Testis (tissue), 2 donors: ENCODE data around the gene RIMBP3B.
"Not testable (repeated sequence)": the region's sequence is repeated elsewhere in the genome, so short reads cannot be mapped to it uniquely, and the experiment has no call there.

Experiments
- CTCF ChIP-seq, 3 experiments: fragments of 450-650 bp in 2 of 3; fragments of 200-600 bp in 1 of 3; sonication (generic) in 1 of 3; IDR thresholded peaks; one replicate each; pipeline ENCODE4 v1.5.1; 2016 to 2019; ENCODE audit warnings: antibody characterized with exemption in 3 of 3, mild to moderate bottlenecking in 2 of 3, moderate library complexity in 1 of 3
- POLR2A ChIP-seq: fragments of 450-650 bp; IDR thresholded peaks from one replicate; pipeline ENCODE4 v1.6.1; 2017; ENCODE audit warnings: antibody characterized with exemption, mild to moderate bottlenecking, moderate library complexity

- not testable (repeated sequence) for TF ChIP-seq POLR2A; CTCF (IDR thresholded peaks at IDR 0.05)
Measured at GRCh38 chr22:21435998-21436810, 52.7 kb downstream of the RIMBP3B start.
